Epidermal melanocyte (primary cell): ENCODE data around the gene KRTAP2-2.
"Not testable (repeated sequence)": the region's sequence is repeated elsewhere in the genome, so short reads cannot be mapped to it uniquely, and the experiment has no call there.

Experiments used
- DNase-seq: peaks from one replicate; pipeline ENCODE4 v3.0.0; 2011; ENCODE audit warnings: low spot score; ENCODE audit not compliant: insufficient read length

Gene KRTAP2-2

GRCh38 chr17:41065016-41065689 is 10.1 kb upstream of the KRTAP2-2 start:
- not testable (repeated sequence) for DNase-seq

- DNase-seq, result no peak
Measured at GRCh38 chr17:41064301-41064700, 9.3 kb upstream of the KRTAP2-2 start.

DNA sequence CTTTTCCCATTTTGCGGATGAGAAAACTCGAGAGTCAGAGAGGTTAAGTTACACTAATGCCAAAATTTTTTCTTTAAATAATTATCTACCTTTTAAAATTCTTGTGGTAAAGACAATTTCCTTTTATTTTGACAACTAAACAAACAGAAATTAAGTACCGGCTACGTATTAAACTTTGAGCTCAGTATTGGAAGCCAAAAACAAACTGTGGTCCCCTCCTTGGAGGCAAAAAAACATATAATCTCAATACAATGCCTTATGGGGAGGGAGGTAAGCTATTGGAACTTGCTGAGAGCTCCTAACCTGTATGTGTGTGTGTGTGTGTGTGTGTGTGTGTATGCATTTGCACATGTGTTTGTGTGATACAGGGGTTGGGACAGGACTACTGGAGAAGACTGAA is 8.4 kb upstream of the KRTAP2-2 start:
- DNase-seq, result no peak

DNA sequence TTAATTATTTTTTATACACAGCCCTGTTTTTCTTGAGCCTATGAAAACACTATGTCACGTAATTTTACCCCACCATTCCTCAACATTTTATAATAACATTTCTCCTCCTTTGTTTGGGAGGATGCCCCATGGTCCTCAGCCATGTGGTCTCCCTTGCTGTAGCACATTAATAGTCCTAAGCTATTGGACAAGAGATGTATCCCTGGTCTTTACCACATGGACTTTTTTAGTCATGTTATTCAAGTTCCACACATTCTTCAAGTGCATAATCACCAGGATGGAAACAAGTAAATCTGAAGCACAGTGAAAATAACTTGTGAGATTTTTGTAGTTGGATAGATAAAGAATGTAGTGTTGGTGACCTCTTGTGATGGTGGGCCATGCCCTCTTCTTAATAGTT is 6.9 kb upstream of the KRTAP2-2 start:
- peak; percentile 48 for DNase-seq

- DNase-seq, result peak; percentile 71
Measured at GRCh38 chr17:41060052-41060604, 5.1 kb upstream of the KRTAP2-2 start, which contains the start of gene KRTAP2-3. Gene KRTAP2-3 (minus strand): TSS chr17:41060114. CDS start chr17:41060050, 64 bp downstream.

GRCh38 chr17:41059276-41060051 is 4.4 kb upstream of the KRTAP2-2 start:
- not testable (repeated sequence) for DNase-seq

GRCh38 chr17:41058741-41059140 is 3.7 kb upstream of the KRTAP2-2 start:
- no peak for DNase-seq

DNA sequence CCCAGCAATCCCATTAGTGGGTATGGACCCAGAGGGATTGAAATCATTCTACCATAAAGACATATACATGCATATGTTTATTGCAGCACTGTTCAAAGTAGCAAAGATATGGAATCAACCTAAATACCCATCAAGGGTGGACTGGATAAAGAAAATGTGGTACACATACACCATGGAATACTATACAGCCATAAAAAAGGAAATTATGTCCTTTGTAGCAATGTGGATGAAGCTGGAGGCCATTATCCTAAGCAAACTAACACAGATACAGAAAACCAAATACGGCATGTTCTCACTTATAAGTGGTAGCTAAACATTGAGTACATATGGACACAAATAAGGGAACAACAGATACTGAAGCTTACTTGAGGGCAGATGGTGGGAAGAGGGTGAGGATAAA is 2.5 kb upstream of the KRTAP2-2 start:
- DNase-seq, result no peak

DNA sequence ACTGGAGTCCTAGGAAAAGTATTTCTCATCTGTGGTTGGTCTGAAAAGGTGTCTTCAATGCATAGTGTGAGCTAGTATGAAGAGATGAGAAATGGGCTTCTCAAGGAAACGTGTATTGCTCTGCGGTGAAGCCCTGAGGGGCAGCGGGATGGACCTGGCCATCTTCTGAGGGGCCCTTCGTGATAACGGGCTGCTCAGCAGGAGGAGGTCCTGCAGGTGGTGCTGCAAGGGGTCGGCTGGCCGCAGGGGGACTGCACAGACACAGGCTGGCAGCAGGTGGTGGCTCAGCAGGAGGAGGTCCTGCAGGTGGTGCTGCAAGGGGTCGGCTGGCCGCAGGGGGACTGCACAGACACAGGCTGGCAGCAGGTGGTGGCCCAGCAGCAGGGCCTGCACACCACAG is 474 bp downstream of the KRTAP2-2 start:
- not testable (repeated sequence) for DNase-seq

DNA sequence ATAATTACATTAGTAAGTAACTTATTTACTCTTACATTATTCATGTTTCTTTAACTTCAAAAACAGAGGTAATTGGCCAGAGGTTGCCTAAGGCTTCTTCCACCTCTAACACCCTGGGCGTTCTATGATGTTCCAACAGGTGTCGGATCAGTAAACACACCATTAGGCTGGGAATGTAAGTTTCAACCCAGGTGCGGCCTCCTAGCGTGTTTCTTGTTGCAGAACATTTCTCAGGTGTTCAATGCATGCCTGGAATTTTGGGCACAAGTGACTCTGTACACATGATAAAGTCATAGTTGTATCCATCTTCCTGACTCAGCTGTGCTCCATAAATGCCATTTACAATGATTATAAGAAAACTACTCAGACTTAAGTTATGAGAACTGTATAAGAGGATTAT is 1.0 kb downstream of the KRTAP2-2 start:
- DNase-seq, result no peak

GRCh38 chr17:41052566-41052965 is 2.5 kb downstream of the KRTAP2-2 start:
- DNase-seq, result no peak

- no peak for DNase-seq
Measured at GRCh38 chr17:41049110-41049509, 5.9 kb downstream of the KRTAP2-2 start.

- DNase-seq, result peak; percentile 37
Measured at GRCh38 chr17:41048441-41048840, 6.6 kb downstream of the KRTAP2-2 start.

DNA sequence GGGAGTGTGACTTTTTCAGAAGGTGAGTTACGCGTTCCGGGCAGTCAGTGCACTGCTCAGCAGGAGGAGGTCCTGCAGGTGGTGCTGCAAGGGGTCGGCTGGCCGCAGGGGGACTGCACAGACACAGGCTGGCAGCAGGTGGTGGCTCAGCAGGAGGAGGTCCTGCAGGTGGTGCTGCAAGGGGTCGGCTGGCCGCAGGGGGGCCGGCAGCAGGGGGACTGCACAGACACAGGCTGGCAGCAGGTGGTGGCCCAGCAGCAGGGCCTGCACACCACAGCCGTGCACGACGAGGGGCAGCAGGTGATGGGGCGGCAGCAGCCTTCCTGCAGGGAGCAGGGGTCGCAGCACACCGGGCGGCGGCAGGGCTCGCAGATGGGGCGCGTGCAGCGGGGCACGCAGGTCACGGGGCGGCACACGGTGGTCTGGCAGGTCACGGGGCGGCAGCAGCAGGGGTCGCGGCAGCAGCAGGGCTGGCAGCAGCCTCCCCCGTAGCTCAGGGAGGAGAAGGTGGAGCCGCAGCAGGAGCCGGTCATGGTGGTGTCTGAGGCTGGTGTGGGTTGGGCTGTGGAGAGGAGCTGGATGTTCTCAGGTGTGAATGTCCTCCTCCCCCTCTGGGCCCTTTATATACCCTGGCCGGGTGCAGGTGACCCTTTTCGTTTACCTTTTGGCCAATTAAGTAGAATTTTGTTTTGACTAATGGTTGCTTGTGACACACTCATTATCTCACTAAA is 8.1 kb downstream of the KRTAP2-2 start, which contains the start of gene KRTAP2-1:
Gene KRTAP2-1 (minus strand): TSS at position 582 of the 731 bp plus-strand sequence. CDS start 49 bp downstream, at position 533.
- DNase-seq, result not testable (repeated sequence)

DNA sequence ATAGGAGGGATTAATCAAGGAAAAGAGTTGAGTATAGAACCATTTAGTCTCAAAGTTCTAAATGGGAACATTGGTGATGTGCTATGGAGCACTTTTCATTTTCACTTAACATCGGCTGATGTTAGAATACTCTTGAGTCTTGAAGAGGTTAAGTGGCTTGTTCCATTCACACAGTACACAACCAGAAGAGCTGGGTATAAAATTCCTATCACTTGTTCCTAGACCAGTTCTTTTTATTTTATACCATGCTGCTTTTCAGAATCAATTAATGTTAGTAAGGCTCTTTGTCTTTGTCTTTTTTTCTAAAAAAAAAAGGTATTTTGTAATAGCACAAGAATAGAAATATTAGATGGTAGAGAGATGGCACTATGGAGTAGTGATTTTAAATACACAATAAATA is 12.1 kb downstream of the KRTAP2-2 start:
- no peak for DNase-seq

- DNase-seq, result not testable (repeated sequence)
Measured at GRCh38 chr17:41040783-41041571, 14.1 kb downstream of the KRTAP2-2 start, which contains the start of gene KRTAP1-1. Gene KRTAP1-1 (minus strand): TSS chr17:41041450. CDS start chr17:41041397, 53 bp downstream.

- DNase-seq, result no peak
Measured at GRCh38 chr17:41037853-41038350, 17.1 kb downstream of the KRTAP2-2 start.

GRCh38 chr17:41034346-41034935 is 20.6 kb downstream of the KRTAP2-2 start, which contains the start of gene KRTAP1-3:
Gene KRTAP1-3 (minus strand): TSS chr17:41034874. CDS start chr17:41034821, 53 bp downstream.
- DNase-seq, result not testable (repeated sequence)

GRCh38 chr17:41029633-41030245 is 25.3 kb downstream of the KRTAP2-2 start, which contains the start of gene KRTAP1-4:
Gene KRTAP1-4 (minus strand): TSS chr17:41030195. CDS start chr17:41030078, 117 bp downstream.
- no peak for DNase-seq
